MM.1S (cell line): ENCODE measurements around the gene ASMTL.

Experiments
- EZH2phosphoT487 ChIP-seq: fragments of 300-600 bp; sonication (generic); IDR thresholded peaks from 2 replicates; pipeline ENCODE4 v1.6.1; 2018; ENCODE audit warnings: antibody characterized with exemption, low read length
- TF ChIP-seq, protein P1 (sequence below): fragments of 300-600 bp; sonication (generic); IDR thresholded peaks from 2 replicates; pipeline ENCODE4 v1.5.1; 2016; ENCODE audit warnings: antibody characterized with exemption, low read length, mixed read lengths

DNA sequence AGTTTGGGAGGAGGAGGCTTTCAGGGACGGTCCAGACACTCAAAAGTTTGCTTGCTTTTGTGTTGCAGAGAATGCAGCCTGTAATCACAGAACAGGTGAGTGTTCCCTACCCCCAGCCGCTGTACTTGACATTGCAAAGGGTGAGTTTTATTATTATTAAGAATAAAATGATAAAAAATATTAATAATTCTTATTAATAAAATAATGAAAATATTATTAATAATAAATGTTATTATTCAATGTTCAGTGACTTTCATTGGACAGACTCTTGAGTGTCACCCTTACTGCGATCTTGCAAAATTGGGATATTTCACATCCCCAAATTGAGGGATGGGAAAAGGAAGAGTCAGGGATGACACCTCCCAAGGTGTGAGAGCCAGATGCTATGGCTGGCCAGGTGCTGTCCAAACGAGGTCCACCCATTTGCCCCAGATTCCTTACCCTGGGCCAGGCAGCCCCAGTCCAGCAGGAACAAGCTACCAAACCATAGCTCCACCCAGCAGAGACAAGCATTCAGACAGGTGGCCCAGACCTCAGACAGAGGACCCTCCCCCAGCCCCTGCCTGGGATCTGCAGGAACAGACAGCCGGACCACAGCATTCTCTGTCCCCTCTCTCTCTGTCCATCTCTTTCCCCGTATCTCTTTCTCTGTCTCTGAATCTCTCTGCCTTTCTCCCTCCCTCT is 93.8 kb downstream of the ASMTL start:
- TF ChIP-seq, protein P1, sequence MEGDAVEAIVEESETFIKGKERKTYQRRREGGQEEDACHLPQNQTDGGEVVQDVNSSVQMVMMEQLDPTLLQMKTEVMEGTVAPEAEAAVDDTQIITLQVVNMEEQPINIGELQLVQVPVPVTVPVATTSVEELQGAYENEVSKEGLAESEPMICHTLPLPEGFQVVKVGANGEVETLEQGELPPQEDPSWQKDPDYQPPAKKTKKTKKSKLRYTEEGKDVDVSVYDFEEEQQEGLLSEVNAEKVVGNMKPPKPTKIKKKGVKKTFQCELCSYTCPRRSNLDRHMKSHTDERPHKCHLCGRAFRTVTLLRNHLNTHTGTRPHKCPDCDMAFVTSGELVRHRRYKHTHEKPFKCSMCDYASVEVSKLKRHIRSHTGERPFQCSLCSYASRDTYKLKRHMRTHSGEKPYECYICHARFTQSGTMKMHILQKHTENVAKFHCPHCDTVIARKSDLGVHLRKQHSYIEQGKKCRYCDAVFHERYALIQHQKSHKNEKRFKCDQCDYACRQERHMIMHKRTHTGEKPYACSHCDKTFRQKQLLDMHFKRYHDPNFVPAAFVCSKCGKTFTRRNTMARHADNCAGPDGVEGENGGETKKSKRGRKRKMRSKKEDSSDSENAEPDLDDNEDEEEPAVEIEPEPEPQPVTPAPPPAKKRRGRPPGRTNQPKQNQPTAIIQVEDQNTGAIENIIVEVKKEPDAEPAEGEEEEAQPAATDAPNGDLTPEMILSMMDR: no peak
- no peak for TF ChIP-seq EZH2phosphoT487
